ENCODE results near the gene EXOC6.

- TF ChIP-seq CTCF (IDR thresholded peaks at IDR 0.05) (no peak), POLR2A (IDR thresholded peaks at IDR 0.05) (no peak)
Measured at GRCh38 chr10:93088466-93088865, 240.1 kb downstream of the EXOC6 start.
